Uterus (tissue), 4 donors: ENCODE measurements around the gene PRDX6. TPM values are rescaled to one million over a fixed set of nuclear protein-coding genes. Genes with fewer than 3 reads are reported as not detected.

ENCODE experiments used
- DNase-seq, 2 donors: peaks; one replicate each; pipeline ENCODE4 v3.0.0-alpha.2; 2019 to 2020
- H3K27ac ChIP-seq, 2 donors: fragments of 200-600 bp; sonication (generic); 1 replicate in 1 of 2; 2 replicates in 1 of 2; pipeline ENCODE4 v1.5.1; 2016 to 2018
- H3K27me3 ChIP-seq, 2 donors: fragments of 200-600 bp; sonication (generic); one replicate each; pipeline ENCODE4 v1.5.1; 2018 to 2019; ENCODE audit warnings: control low read depth in 1 of 2
- H3K36me3 ChIP-seq, 2 donors: fragments of 200-600 bp; sonication (generic); one replicate each; pipeline ENCODE4 v1.5.1; 2019; ENCODE audit warnings: control low read depth in 1 of 2
- H3K4me1 ChIP-seq, 2 donors: fragments of 200-600 bp; sonication (generic); one replicate each; pipeline ENCODE4 v1.5.1; 2018 to 2019; ENCODE audit warnings: control low read depth in 1 of 2
- H3K4me3 ChIP-seq, 2 donors: fragments of 200-600 bp; sonication (generic); 1 replicate in 1 of 2; 2 replicates in 1 of 2; pipeline ENCODE4 v1.5.1; 2018 to 2019; ENCODE audit warnings: mild to moderate bottlenecking in 1 of 2
- H3K9me3 ChIP-seq, 2 donors: fragments of 200-600 bp; sonication (generic); one replicate each; pipeline ENCODE4 v1.5.1; 2019; ENCODE audit warnings: control low read depth in 1 of 2
- POLR2A ChIP-seq, 2 donors: fragments of 450-650 bp; IDR thresholded peaks; one replicate each; pipeline ENCODE4 v1.6.1; 2016; ENCODE audit warnings: antibody characterized with exemption in 2 of 2, mild to moderate bottlenecking in 1 of 2, moderate library complexity in 1 of 2
- intact Hi-C: fragments of 100-400 bp; cut with DNase I; formaldehyde crosslinking; loops from one replicate; pipeline ENCODE4 v1.15.1; 2023; ENCODE audit warnings: low total_unique reads
- total RNA-seq, 4 donors: library from RNA; depleted of rRNA in 3 of 4; stranded (reverse); fragments of >200 nt in 3 of 4; gene quantifications; one replicate each; pipeline versions ENCODE4 v1.1.0 to v1.2.4, GENCODE V29; 2014 to 2023
- TF ChIP-seq, protein P1 (sequence below), 4 experiments: fragments of 200-600 bp in 2 of 4; fragments of 450-650 bp in 2 of 4; sonication (generic) in 2 of 4; IDR thresholded peaks; one replicate each; pipeline ENCODE4 v1.5.1; 2016 to 2019; ENCODE audit warnings: antibody characterized with exemption in 4 of 4, mild to moderate bottlenecking in 2 of 4, moderate library complexity in 1 of 4
- donor health status: DM: yes; HTN: yes; CAD: no.

The PRDX6 gene
- total RNA-seq, 4 donors from 2014 or later: 51.2 to 218 (median 144) TPM

DNA sequence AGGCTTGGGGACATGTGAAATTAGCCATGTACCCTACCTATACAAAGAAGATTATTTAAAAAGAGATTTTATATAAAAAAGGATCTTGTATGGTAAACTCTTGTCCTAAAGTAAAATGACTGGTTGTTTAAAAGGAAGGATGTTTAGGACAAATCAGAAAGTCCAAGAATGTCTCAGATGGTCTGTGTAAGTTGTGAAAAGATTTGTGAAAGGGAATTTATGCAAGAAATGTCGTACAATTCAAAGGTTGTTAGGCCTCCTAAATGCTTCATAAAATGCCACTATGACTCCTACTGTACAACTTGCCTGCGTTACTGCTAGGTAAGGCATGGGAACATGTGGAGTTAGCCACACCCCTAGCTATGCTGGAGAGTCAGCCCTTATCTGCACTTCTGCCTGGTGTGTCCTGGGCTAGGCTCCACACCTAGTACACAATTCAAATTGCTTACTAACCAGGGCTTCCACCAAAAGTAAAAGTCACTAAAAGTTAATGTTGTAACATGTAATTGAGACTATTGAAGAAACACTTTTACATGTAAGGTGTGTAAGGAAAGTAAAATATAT is 19.7 kb downstream of the PRDX6 start:
- no peak for DNase-seq
- intact Hi-C loops: no loop called here
- no peaks in the 10 kb centered on the region for H3K4me1 ChIP-seq
- H3K27me3 ChIP-seq: no peaks in the 10 kb centered on the region
- TF ChIP-seq, protein P1, sequence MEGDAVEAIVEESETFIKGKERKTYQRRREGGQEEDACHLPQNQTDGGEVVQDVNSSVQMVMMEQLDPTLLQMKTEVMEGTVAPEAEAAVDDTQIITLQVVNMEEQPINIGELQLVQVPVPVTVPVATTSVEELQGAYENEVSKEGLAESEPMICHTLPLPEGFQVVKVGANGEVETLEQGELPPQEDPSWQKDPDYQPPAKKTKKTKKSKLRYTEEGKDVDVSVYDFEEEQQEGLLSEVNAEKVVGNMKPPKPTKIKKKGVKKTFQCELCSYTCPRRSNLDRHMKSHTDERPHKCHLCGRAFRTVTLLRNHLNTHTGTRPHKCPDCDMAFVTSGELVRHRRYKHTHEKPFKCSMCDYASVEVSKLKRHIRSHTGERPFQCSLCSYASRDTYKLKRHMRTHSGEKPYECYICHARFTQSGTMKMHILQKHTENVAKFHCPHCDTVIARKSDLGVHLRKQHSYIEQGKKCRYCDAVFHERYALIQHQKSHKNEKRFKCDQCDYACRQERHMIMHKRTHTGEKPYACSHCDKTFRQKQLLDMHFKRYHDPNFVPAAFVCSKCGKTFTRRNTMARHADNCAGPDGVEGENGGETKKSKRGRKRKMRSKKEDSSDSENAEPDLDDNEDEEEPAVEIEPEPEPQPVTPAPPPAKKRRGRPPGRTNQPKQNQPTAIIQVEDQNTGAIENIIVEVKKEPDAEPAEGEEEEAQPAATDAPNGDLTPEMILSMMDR (IDR thresholded peaks at IDR 0.05): no peak
- no peak for TF ChIP-seq POLR2A (IDR thresholded peaks at IDR 0.05)
- no peak overlapping the region for H3K4me3 ChIP-seq
- no peaks in the 10 kb centered on the region for H3K9me3 ChIP-seq
- H3K27ac ChIP-seq: no peak overlapping the region
- H3K36me3 ChIP-seq: no peaks in the 10 kb centered on the region

DNA sequence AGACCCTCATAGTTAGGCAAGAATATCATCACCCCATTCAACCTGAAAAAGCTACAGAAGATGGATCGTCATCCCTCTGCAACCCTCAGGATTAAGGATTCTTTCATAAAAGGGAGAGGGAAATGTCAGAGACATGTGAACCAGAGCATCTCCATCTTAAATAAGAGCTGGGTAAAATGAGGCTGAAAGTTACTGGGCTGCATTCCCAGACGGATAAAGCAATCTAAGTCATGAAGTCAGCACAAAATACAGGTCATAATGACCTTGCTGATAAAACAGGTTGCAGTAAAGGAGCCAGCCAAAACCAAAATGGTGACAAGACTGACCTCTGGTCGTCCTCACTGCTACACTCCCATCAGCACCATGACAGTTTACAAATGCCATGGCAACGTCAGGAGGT is 22.6 kb downstream of the PRDX6 start:
- H3K9me3 ChIP-seq: no peaks in the 10 kb centered on the region
- no peaks in the 10 kb centered on the region for H3K4me1 ChIP-seq
- H3K4me3 ChIP-seq: no peak overlapping the region
- TF ChIP-seq, protein P1 (IDR thresholded peaks at IDR 0.05): no peak
- no peak for TF ChIP-seq POLR2A (IDR thresholded peaks at IDR 0.05)
- DNase-seq: no peak
- H3K27me3 ChIP-seq: no peaks in the 10 kb centered on the region
- no peak overlapping the region for H3K27ac ChIP-seq
- no peaks in the 10 kb centered on the region for H3K36me3 ChIP-seq
- intact Hi-C loops: no loop called here

DNA sequence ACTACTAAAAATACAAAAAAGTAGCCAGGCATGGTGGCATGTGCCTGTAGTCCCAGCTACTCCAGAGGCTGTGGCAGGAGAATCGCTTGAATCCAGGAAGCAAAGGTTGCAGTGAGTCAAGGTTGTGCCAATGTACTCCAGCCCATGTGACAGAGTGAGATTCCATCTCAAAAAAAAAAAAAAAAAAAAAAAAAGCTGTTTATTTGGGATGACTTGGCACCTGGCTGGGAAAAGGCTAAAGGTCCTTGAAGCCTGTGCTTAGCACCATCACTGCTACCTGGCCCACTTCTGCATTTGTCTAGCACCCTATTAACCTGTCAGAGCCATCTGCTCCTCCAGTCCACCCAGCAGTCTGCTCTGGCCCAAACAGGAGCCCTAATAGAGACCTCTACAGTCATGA is 25.0 kb downstream of the PRDX6 start:
- H3K27me3 ChIP-seq: no peaks in the 10 kb centered on the region
- H3K4me3 ChIP-seq: no peak overlapping the region
- H3K4me1 ChIP-seq: no peaks in the 10 kb centered on the region
- TF ChIP-seq, protein P1 (IDR thresholded peaks at IDR 0.05): no peak
- TF ChIP-seq POLR2A (IDR thresholded peaks at IDR 0.05): no peak
- H3K9me3 ChIP-seq: no peaks in the 10 kb centered on the region
- no peaks in the 10 kb centered on the region for H3K36me3 ChIP-seq
- H3K27ac ChIP-seq: no peak overlapping the region
- DNase-seq: no peak
- intact Hi-C loops: no loop called here

DNA sequence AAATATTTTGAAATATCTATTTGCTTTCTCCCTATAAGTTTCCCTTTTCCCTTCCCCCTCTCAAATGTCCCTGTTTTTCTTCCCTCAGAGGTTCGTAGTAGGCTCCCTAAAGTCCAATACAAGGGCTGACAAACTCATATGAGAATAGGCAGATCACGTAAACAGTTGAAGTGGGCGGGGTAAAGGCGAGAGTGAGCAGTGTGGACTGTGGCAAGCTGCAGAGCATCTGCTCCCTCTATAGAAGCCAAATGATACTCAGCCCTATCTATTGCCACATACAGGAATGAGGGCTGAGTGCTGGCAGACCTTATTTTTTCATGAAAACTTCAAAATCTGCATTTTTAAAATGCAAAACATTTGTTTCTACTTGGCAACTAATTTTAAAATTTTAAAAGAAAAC is 26.3 kb downstream of the PRDX6 start:
- no peaks in the 10 kb centered on the region for H3K36me3 ChIP-seq
- intact Hi-C loops: no loop called here
- H3K27me3 ChIP-seq: no peaks in the 10 kb centered on the region
- no peak overlapping the region for H3K27ac ChIP-seq
- H3K4me3 ChIP-seq: no peak overlapping the region
- no peak for TF ChIP-seq POLR2A (IDR thresholded peaks at IDR 0.05)
- no peak for DNase-seq
- H3K4me1 ChIP-seq: no peaks in the 10 kb centered on the region
- H3K9me3 ChIP-seq: no peaks in the 10 kb centered on the region

DNA sequence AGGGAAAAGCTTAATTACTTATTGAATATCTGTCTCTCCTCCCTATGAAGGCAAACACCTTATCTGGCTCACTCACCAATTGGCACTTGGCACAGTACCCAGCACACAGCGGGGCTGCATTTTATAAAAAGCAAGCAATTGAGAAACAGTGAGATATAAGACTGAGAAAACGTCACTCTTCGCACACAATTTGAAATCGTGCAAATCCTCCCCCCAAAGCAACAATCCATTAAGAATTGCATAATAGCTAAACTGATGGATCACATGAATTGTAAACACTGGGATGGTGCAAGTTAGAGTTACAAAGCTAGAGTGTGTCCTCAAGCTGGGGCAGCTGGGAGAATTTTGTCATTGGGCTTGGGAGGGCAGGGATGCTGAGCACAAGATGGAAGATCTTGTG is 27.1 kb downstream of the PRDX6 start:
- Histone ChIP-seq H3K9me3 (no peaks in the 10 kb centered on the region), H3K27ac (no peak overlapping the region), H3K27me3 (no peaks in the 10 kb centered on the region), H3K36me3 (no peaks in the 10 kb centered on the region), H3K4me3 (no peak overlapping the region), H3K4me1 (no peaks in the 10 kb centered on the region)
- TF ChIP-seq, protein P1 (IDR thresholded peaks at IDR 0.05): no peak
- TF ChIP-seq POLR2A (IDR thresholded peaks at IDR 0.05): no peak
- DNase-seq: no peak
- intact Hi-C loops: no loop called here

DNA sequence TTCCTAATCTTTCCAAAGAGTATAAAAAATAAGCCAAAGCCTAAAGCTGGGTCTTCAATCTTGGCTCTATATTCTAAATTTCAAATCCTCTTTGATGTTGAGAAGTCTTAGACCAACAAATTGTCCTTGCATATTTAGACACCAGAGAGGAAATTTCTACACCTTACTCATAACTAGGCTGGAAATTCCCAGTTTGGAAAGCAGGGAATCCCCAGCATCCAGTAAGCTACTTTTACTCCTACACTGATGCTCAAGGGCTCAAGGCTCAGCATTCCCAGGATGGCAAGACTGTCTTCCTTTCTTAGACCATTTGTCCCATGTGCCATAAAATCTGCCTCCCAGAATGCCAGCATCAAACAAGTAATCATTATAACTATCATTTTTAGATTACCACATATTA is 28.3 kb downstream of the PRDX6 start:
- no peak overlapping the region for H3K27ac ChIP-seq
- H3K4me1 ChIP-seq: no peaks in the 10 kb centered on the region
- H3K27me3 ChIP-seq: no peaks in the 10 kb centered on the region
- no peak for DNase-seq
- H3K9me3 ChIP-seq: no peaks in the 10 kb centered on the region
- no peak overlapping the region for H3K4me3 ChIP-seq
- intact Hi-C loops: no loop called here
- TF ChIP-seq POLR2A (IDR thresholded peaks at IDR 0.05): no peak
- TF ChIP-seq, protein P1 (IDR thresholded peaks at IDR 0.05): no peak
- H3K36me3 ChIP-seq: no peaks in the 10 kb centered on the region
